GM19193 (cell line): Measurements from ENCODE around the gene RUFY3.

Experiments used
- POLR2A ChIP-seq: IDR thresholded peaks from 4 replicates; pipeline ENCODE4 v1.6.1; 2011; ENCODE audit not compliant: insufficient read depth, insufficient read length; ENCODE audit errors: extremely low read depth

RUFY3 gene

GRCh38 chr4:70754470-70754869 is 32.7 kb downstream of the RUFY3 start:
- TF ChIP-seq POLR2A = no peak

- TF ChIP-seq POLR2A = no peak
These were observed 33.4 kb downstream of the RUFY3 start for GRCh38 chr4:70754990-70755688.

- no peak for TF ChIP-seq POLR2A
These were observed 37.4 kb downstream of the RUFY3 start for GRCh38 chr4:70759126-70759525.

- TF ChIP-seq POLR2A = no peak
These were observed 37.9 kb downstream of the RUFY3 start for GRCh38 chr4:70759627-70760026.

- TF ChIP-seq POLR2A = no peak
These were observed 38.9 kb downstream of the RUFY3 start for GRCh38 chr4:70760662-70761061.

GRCh38 chr4:70761276-70761816 is 39.6 kb downstream of the RUFY3 start:
- no peak for TF ChIP-seq POLR2A

- no peak for TF ChIP-seq POLR2A
These were observed 43.6 kb downstream of the RUFY3 start for GRCh38 chr4:70765368-70765767.

- TF ChIP-seq POLR2A = no peak
These were observed 46.7 kb downstream of the RUFY3 start for GRCh38 chr4:70768301-70768948.

- TF ChIP-seq POLR2A = no peak
These were observed 51.3 kb downstream of the RUFY3 start for GRCh38 chr4:70772929-70773555.

GRCh38 chr4:70778888-70779422 is 57.2 kb downstream of the RUFY3 start:
- no peak for TF ChIP-seq POLR2A

- no peak for TF ChIP-seq POLR2A
These were observed 61.3 kb downstream of the RUFY3 start for GRCh38 chr4:70783096-70783495.

- no peak for TF ChIP-seq POLR2A
These were observed 65.7 kb downstream of the RUFY3 start for GRCh38 chr4:70787496-70787895.

- TF ChIP-seq POLR2A = no peak
These were observed 67.0 kb downstream of the RUFY3 start for GRCh38 chr4:70788733-70789132.

- TF ChIP-seq POLR2A = no peak
These were observed 71.9 kb downstream of the RUFY3 start for GRCh38 chr4:70793626-70794025.

GRCh38 chr4:70801265-70801809 is 79.6 kb downstream of the RUFY3 start:
- TF ChIP-seq POLR2A = no peak
